ENCODE results near the gene ZW10.

ZW10 gene

DNA sequence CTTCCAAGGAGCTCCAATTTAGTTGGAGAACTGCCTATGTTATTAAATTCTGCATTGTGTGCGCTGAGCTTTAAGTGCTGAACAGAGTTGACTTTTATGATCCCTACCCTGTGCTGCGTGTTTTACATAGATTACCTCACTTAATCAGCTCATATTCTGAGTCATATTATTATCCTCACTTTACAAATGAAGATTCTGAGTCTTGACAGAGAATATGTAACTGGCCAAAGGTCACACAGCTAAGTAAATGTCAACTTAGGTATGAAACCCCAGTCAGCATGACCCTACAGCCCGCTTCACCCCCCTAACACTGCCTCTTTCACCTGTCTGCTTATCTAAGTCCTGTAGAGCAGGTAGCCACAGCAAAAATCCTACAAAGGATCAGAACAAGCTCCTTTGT, 47.6 kb downstream of the ZW10 start:
- Histone ChIP-seq H3K27ac (ENCODE audit: low read length, poor library complexity, severe bottlenecking) (no peak overlapping the region), H3K4me2 (ENCODE audit: low read length, poor library complexity, severe bottlenecking) (no peak overlapping the region), H2BK5ac (ENCODE audit: low read depth, low read length, poor library complexity, severe bottlenecking) (no peak overlapping the region), H3K9ac (ENCODE audit: low read length) (no peak overlapping the region), H3K36me3 (ENCODE audit: control insufficient read depth in 1 of 2, insufficient read depth in 2 of 2, low read depth in 1 of 2, low read length in 2 of 2) (no peaks in the 10 kb centered on the region), H3K4ac (ENCODE audit: low read depth in 1 of 2, low read length in 2 of 2) (no peak overlapping the region), H2AK5ac (ENCODE audit: low read length, severe bottlenecking) (no peak overlapping the region), H2BK12ac (ENCODE audit: low read length in 2 of 2) (no peak overlapping the region), H3K27me3 (ENCODE audit: control insufficient read depth in 1 of 2, insufficient read depth in 1 of 2, low read length in 2 of 2) (no peaks in the 10 kb centered on the region), H4K91ac (ENCODE audit: low read length) (no peak overlapping the region), H3K4me1 (ENCODE audit: control insufficient read depth, insufficient read depth, low read depth, low read length) (no peaks in the 10 kb centered on the region), H3K79me1 (replicated peaks; ENCODE audit: low read length, poor library complexity, severe bottlenecking) (no peaks in the 10 kb centered on the region), H3K14ac (ENCODE audit: low read length in 2 of 2) (no peak overlapping the region), H2BK15ac (ENCODE audit: low read depth, poor library complexity, severe bottlenecking) (no peak overlapping the region), H3K4me3 (ENCODE audit: insufficient read depth in 1 of 2, low read depth in 1 of 2, low read length in 2 of 2) (no peak overlapping the region), H3K9me3 (ENCODE audit: control insufficient read depth, low read length) (no peaks in the 10 kb centered on the region), H2AFZ (ENCODE audit: low read depth, low read length) (no peak overlapping the region), H2BK120ac (ENCODE audit: low read depth, low read length) (no peak overlapping the region), H3K18ac (ENCODE audit: low read depth in 1 of 2, low read length in 2 of 2) (no peak overlapping the region), H3K23ac (ENCODE audit: low read length in 2 of 2) (no peak overlapping the region), H4K8ac (ENCODE audit: low read length) (no peak overlapping the region)
- WGBS = 98% methylated on average over 3 of the region's 3 CpGs
- no peak for DNase-seq

DNA sequence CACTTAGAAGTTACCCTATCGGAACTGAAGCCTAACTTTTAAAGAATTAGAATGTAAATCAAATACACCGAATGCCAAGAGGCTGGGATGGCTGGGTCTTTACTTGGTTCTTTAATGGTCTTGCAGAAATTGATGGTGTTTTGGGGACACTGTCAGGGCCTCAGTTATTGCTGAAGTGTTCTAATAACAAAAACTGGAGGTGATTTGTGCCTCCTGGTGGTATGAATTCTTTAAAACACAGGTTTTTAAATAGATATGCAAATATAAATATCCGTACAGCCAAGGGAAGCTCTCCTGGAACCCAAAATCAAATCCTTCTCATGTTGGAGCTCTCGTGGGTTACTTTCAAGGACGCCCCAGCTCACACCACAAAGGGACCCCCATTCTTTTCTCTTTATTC, 48.1 kb downstream of the ZW10 start:
- no peak overlapping the region for H2BK5ac ChIP-seq (ENCODE audit: low read depth, low read length, poor library complexity, severe bottlenecking)
- no peak overlapping the region for H3K18ac ChIP-seq (ENCODE audit: low read depth in 1 of 2, low read length in 2 of 2)
- H2BK120ac ChIP-seq (ENCODE audit: low read depth, low read length) = no peak overlapping the region
- DNase-seq = no peak
- H3K79me1 ChIP-seq (replicated peaks; ENCODE audit: low read length, poor library complexity, severe bottlenecking) = no peaks in the 10 kb centered on the region
- H2BK12ac ChIP-seq (ENCODE audit: low read length in 2 of 2) = no peak overlapping the region
- no peaks in the 10 kb centered on the region for H3K9me3 ChIP-seq (ENCODE audit: control insufficient read depth, low read length)
- no peak overlapping the region for H2BK15ac ChIP-seq (ENCODE audit: low read depth, poor library complexity, severe bottlenecking)
- H2AK5ac ChIP-seq (ENCODE audit: low read length, severe bottlenecking) = no peak overlapping the region
- no peak overlapping the region for H4K8ac ChIP-seq (ENCODE audit: low read length)
- H3K27me3 ChIP-seq (ENCODE audit: control insufficient read depth in 1 of 2, insufficient read depth in 1 of 2, low read length in 2 of 2) = no peaks in the 10 kb centered on the region
- no peak overlapping the region for H3K9ac ChIP-seq (ENCODE audit: low read length)
- no peak overlapping the region for H3K4me2 ChIP-seq (ENCODE audit: low read length, poor library complexity, severe bottlenecking)
- no peak overlapping the region for H2AFZ ChIP-seq (ENCODE audit: low read depth, low read length)
- no peak overlapping the region for H3K4ac ChIP-seq (ENCODE audit: low read depth in 1 of 2, low read length in 2 of 2)
- H4K91ac ChIP-seq (ENCODE audit: low read length) = no peak overlapping the region
- no peaks in the 10 kb centered on the region for H3K4me1 ChIP-seq (ENCODE audit: control insufficient read depth, insufficient read depth, low read depth, low read length)
- H3K36me3 ChIP-seq (ENCODE audit: control insufficient read depth in 1 of 2, insufficient read depth in 2 of 2, low read depth in 1 of 2, low read length in 2 of 2) = no peaks in the 10 kb centered on the region
- no peak overlapping the region for H3K14ac ChIP-seq (ENCODE audit: low read length in 2 of 2)
- no peak overlapping the region for H3K23ac ChIP-seq (ENCODE audit: low read length in 2 of 2)
- whole genome bisulfite sequencing = 98% methylated on average over 5 of the region's 5 CpGs
- no peak overlapping the region for H3K27ac ChIP-seq (ENCODE audit: low read length, poor library complexity, severe bottlenecking)
- no peak overlapping the region for H3K4me3 ChIP-seq (ENCODE audit: insufficient read depth in 1 of 2, low read depth in 1 of 2, low read length in 2 of 2)

DNA sequence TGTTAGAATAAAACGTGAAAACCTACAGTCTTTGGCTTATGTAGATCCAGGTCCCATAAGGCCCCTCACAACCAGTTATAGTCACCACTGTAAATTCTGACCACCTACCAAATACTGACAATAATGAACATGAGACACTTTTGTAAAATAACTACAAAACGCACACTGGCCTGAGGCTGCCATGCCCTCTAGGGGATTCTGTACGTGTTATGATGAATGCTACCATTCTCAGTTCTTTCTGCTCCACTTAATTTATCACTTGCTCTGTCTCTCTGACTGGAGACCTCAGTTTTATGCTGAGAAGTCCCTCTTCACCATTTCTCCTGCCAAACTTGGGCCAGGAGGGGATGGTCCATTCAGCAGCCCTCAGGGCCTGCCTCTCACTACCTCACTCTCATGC, 48.7 kb downstream of the ZW10 start:
- H3K14ac ChIP-seq (ENCODE audit: low read length in 2 of 2) = no peak overlapping the region
- H2BK15ac ChIP-seq (ENCODE audit: low read depth, poor library complexity, severe bottlenecking) = no peak overlapping the region
- H4K91ac ChIP-seq (ENCODE audit: low read length) = no peak overlapping the region
- no peak overlapping the region for H3K23ac ChIP-seq (ENCODE audit: low read length in 2 of 2)
- H3K4ac ChIP-seq (ENCODE audit: low read depth in 1 of 2, low read length in 2 of 2) = no peak overlapping the region
- no peak overlapping the region for H2AK5ac ChIP-seq (ENCODE audit: low read length, severe bottlenecking)
- no peak for DNase-seq
- no peak overlapping the region for H3K4me3 ChIP-seq (ENCODE audit: insufficient read depth in 1 of 2, low read depth in 1 of 2, low read length in 2 of 2)
- H3K4me2 ChIP-seq (ENCODE audit: low read length, poor library complexity, severe bottlenecking) = no peak overlapping the region
- no peak overlapping the region for H2BK12ac ChIP-seq (ENCODE audit: low read length in 2 of 2)
- no peak overlapping the region for H3K18ac ChIP-seq (ENCODE audit: low read depth in 1 of 2, low read length in 2 of 2)
- H2BK120ac ChIP-seq (ENCODE audit: low read depth, low read length) = no peak overlapping the region
- H3K4me1 ChIP-seq (ENCODE audit: control insufficient read depth, insufficient read depth, low read depth, low read length) = no peaks in the 10 kb centered on the region
- H3K27ac ChIP-seq (ENCODE audit: low read length, poor library complexity, severe bottlenecking) = no peak overlapping the region
- 87% methylated on average over 3 of the region's 3 CpGs for WGBS
- no peaks in the 10 kb centered on the region for H3K36me3 ChIP-seq (ENCODE audit: control insufficient read depth in 1 of 2, insufficient read depth in 2 of 2, low read depth in 1 of 2, low read length in 2 of 2)
- no peaks in the 10 kb centered on the region for H3K27me3 ChIP-seq (ENCODE audit: control insufficient read depth in 1 of 2, insufficient read depth in 1 of 2, low read length in 2 of 2)
- no peaks in the 10 kb centered on the region for H3K9me3 ChIP-seq (ENCODE audit: control insufficient read depth, low read length)
- no peak overlapping the region for H2AFZ ChIP-seq (ENCODE audit: low read depth, low read length)
- H3K9ac ChIP-seq (ENCODE audit: low read length) = no peak overlapping the region
- H4K8ac ChIP-seq (ENCODE audit: low read length) = no peak overlapping the region
- no peaks in the 10 kb centered on the region for H3K79me1 ChIP-seq (replicated peaks; ENCODE audit: low read length, poor library complexity, severe bottlenecking)
- no peak overlapping the region for H2BK5ac ChIP-seq (ENCODE audit: low read depth, low read length, poor library complexity, severe bottlenecking)

DNA sequence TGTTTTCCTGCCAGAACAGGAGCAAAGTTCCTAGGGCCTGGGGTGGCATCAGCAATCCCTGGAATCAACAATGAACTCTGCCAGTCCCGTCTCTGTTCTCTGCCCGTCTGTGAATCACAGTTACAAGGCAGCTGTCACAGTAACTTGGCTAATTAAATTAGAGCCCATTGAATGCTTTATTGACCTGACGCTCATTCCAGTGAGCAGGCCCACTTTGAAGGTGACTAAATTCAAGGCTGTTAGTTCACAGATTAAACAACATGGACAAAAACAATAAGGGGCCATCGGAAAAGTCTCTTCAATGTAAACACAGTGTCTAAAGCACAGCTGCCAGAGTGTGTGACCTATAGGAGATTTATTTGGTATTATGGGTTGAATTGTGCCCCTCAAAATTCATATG, 49.7 kb downstream of the ZW10 start:
- H3K4me3 ChIP-seq (ENCODE audit: insufficient read depth in 1 of 2, low read depth in 1 of 2, low read length in 2 of 2) = no peak overlapping the region
- no peak overlapping the region for H2AFZ ChIP-seq (ENCODE audit: low read depth, low read length)
- no peak overlapping the region for H2BK12ac ChIP-seq (ENCODE audit: low read length in 2 of 2)
- H3K4me2 ChIP-seq (ENCODE audit: low read length, poor library complexity, severe bottlenecking) = no peak overlapping the region
- H3K9ac ChIP-seq (ENCODE audit: low read length) = no peak overlapping the region
- no peak overlapping the region for H3K14ac ChIP-seq (ENCODE audit: low read length in 2 of 2)
- H2BK120ac ChIP-seq (ENCODE audit: low read depth, low read length) = no peak overlapping the region
- H3K9me3 ChIP-seq (ENCODE audit: control insufficient read depth, low read length) = no peaks in the 10 kb centered on the region
- no peak overlapping the region for H4K91ac ChIP-seq (ENCODE audit: low read length)
- DNase-seq = no peak
- H3K23ac ChIP-seq (ENCODE audit: low read length in 2 of 2) = no peak overlapping the region
- 80% methylated on average over 4 of the region's 4 CpGs for WGBS
- no peak overlapping the region for H3K27ac ChIP-seq (ENCODE audit: low read length, poor library complexity, severe bottlenecking)
- H3K36me3 ChIP-seq (ENCODE audit: control insufficient read depth in 1 of 2, insufficient read depth in 2 of 2, low read depth in 1 of 2, low read length in 2 of 2) = peaks cover 0 to 6% of the 10 kb centered on the region in 2 experiments
- no peak overlapping the region for H2AK5ac ChIP-seq (ENCODE audit: low read length, severe bottlenecking)
- H3K27me3 ChIP-seq (ENCODE audit: control insufficient read depth in 1 of 2, insufficient read depth in 1 of 2, low read length in 2 of 2) = no peaks in the 10 kb centered on the region
- no peak overlapping the region for H3K18ac ChIP-seq (ENCODE audit: low read depth in 1 of 2, low read length in 2 of 2)
- H2BK5ac ChIP-seq (ENCODE audit: low read depth, low read length, poor library complexity, severe bottlenecking) = no peak overlapping the region
- H3K79me1 ChIP-seq (replicated peaks; ENCODE audit: low read length, poor library complexity, severe bottlenecking) = no peaks in the 10 kb centered on the region
- H4K8ac ChIP-seq (ENCODE audit: low read length) = no peak overlapping the region
- no peak overlapping the region for H2BK15ac ChIP-seq (ENCODE audit: low read depth, poor library complexity, severe bottlenecking)
- H3K4me1 ChIP-seq (ENCODE audit: control insufficient read depth, insufficient read depth, low read depth, low read length) = no peaks in the 10 kb centered on the region
- H3K4ac ChIP-seq (ENCODE audit: low read depth in 1 of 2, low read length in 2 of 2) = no peak overlapping the region

All from mesenchymal stem cell (in vitro differentiated cells and primary cell).